Trophoblast cell (in vitro differentiated cells and primary cell): ENCODE measurements around the gene ASPSCR1.

Experiments
- DNase-seq, 2 donors: peaks; one replicate each; pipeline ENCODE4 v3.0.0-alpha.2; 2016
- H2AFZ ChIP-seq: 2 replicates; pipeline ENCODE4 v1.6.1; 2013; ENCODE audit warnings: low read length, moderate library complexity, mild to moderate bottlenecking; ENCODE audit not compliant: insufficient read depth, poor library complexity
- H2AK5ac ChIP-seq: 2 replicates; pipeline ENCODE4 v1.6.1; 2013; ENCODE audit warnings: mild to moderate bottlenecking, low read length
- H2BK120ac ChIP-seq: 2 replicates; pipeline ENCODE4 v1.6.1; 2013; ENCODE audit warnings: low read length, mild to moderate bottlenecking, moderate library complexity; ENCODE audit not compliant: insufficient read depth, poor library complexity
- H2BK12ac ChIP-seq: 2 replicates; pipeline ENCODE4 v1.6.1; 2013; ENCODE audit warnings: mild to moderate bottlenecking, low read length, moderate library complexity
- H2BK5ac ChIP-seq: 2 replicates; pipeline ENCODE4 v1.6.1; 2013; ENCODE audit warnings: low read length, low read depth, moderate library complexity, mild to moderate bottlenecking; ENCODE audit not compliant: poor library complexity
- H3K14ac ChIP-seq: 2 replicates; pipeline ENCODE4 v1.6.1; 2013; ENCODE audit warnings: mild to moderate bottlenecking, low read length
- H3K18ac ChIP-seq: 2 replicates; pipeline ENCODE4 v1.6.1; 2013; ENCODE audit warnings: mild to moderate bottlenecking, low read length
- H3K23ac ChIP-seq: 2 replicates; pipeline ENCODE4 v1.6.1; 2013; ENCODE audit warnings: low read length
- H3K27ac ChIP-seq: 2 replicates; pipeline ENCODE4 v1.5.1; 2013; ENCODE audit warnings: low read depth, mild to moderate bottlenecking, inconsistent platforms, low read length, moderate library complexity
- H3K27me3 ChIP-seq: 2 replicates; pipeline ENCODE4 v1.6.1; 2013; ENCODE audit warnings: inconsistent platforms, mild to moderate bottlenecking, low read length, moderate library complexity; ENCODE audit not compliant: insufficient read depth
- H3K36me3 ChIP-seq, 2 experiments: 1 replicate in 1 of 2; 2 replicates in 1 of 2; pipeline ENCODE4 v1.6.1; 2013; ENCODE audit warnings: low read length in 2 of 2, mild to moderate bottlenecking in 2 of 2, moderate library complexity in 1 of 2; ENCODE audit not compliant: insufficient read depth in 2 of 2, control insufficient read depth in 1 of 2
- H3K4ac ChIP-seq: 2 replicates; pipeline ENCODE4 v1.6.1; 2013; ENCODE audit warnings: low read depth, mild to moderate bottlenecking, low read length, moderate library complexity
- H3K4me1 ChIP-seq, 2 experiments: 1 replicate in 1 of 2; 2 replicates in 1 of 2; pipeline ENCODE4 v1.6.1; 2013; ENCODE audit warnings: low read length in 2 of 2, mild to moderate bottlenecking in 2 of 2, moderate library complexity in 1 of 2; ENCODE audit not compliant: insufficient read depth in 2 of 2, control insufficient read depth in 1 of 2
- H3K4me2 ChIP-seq: 2 replicates; pipeline ENCODE4 v1.6.1; 2013; ENCODE audit warnings: inconsistent platforms, mild to moderate bottlenecking, low read length, moderate library complexity
- H3K4me3 ChIP-seq: 2 replicates; pipeline ENCODE4 v1.5.1; 2013; ENCODE audit warnings: mild to moderate bottlenecking, low read depth, low read length, inconsistent platforms
- H3K79me1 ChIP-seq: one replicate; pipeline ENCODE4 v1.6.1; 2013; ENCODE audit warnings: low read length
- H3K79me2 ChIP-seq: 2 replicates; pipeline ENCODE4 v1.6.1; 2013; ENCODE audit warnings: low read length, mild to moderate bottlenecking; ENCODE audit not compliant: control insufficient read depth, insufficient read depth, poor library complexity
- H3K9ac ChIP-seq: 2 replicates; pipeline ENCODE4 v1.6.1; 2013; ENCODE audit warnings: mild to moderate bottlenecking, low read length
- H3K9me3 ChIP-seq: 2 replicates; pipeline ENCODE4 v1.6.1; 2013; ENCODE audit warnings: low read depth, mild to moderate bottlenecking, control low read depth, inconsistent platforms, low read length; ENCODE audit not compliant: insufficient read depth
- H4K12ac ChIP-seq: 2 replicates; pipeline ENCODE4 v1.6.1; 2013; ENCODE audit warnings: low read depth, mild to moderate bottlenecking, low read length, moderate library complexity
- H4K8ac ChIP-seq: 2 replicates; pipeline ENCODE4 v1.6.1; 2013; ENCODE audit warnings: low read depth, mild to moderate bottlenecking, low read length, moderate library complexity
- H4K91ac ChIP-seq: one replicate; pipeline ENCODE4 v1.6.1; 2013; ENCODE audit warnings: low read depth, mild to moderate bottlenecking, low read length, moderate library complexity
- WGBS: extraction: QIAGEN DNeasy Blood & Tissue Kit; methylation state at CpG from one replicate; pipeline ENCODE4 v1.1.7; 2013; ENCODE audit warnings: missing lambda C conversion rate; ENCODE audit not compliant: insufficient read length, insufficient coverage; ENCODE audit errors: extremely low coverage; 5-methylcytosine and 5-hydroxymethylcytosine counted together

ASPSCR1 gene

DNA sequence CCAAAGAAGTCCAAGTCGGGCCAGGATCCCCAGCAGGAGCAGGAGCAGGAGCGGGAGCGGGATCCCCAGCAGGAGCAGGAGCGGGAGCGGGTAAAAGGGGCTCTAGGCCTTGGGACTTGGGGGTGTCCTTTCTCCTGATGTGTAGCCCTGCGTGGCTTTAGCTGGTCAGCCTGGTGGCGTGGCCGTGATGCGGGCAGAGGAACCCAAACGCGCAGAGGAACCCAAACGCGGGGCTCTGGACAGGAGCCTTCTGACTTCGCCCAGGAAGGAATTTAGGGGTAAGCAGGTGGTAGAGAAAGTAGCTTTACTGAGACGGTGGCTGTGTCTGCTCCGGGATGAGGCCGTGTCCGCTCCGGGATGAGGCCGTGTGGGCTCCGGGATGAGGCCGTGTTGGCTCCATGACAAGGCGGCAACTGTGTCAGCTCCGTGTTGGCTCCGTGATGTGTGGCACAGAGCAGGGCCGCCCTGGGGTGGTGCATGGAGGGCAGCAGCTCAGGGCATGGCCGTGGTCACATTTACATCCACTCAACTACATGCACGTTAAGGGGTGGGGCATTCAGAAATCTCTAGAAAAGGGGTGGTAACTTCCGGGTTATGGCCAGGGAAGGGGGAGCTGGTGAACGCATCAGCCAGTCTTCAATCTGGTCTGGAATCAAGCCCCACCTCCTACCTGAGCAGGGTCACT, 19.5 kb downstream of the ASPSCR1 start:
- no peak overlapping the region for H3K27ac ChIP-seq
- DNase-seq = peak in 1 of 2 donors; percentile 58
- no CpG with 5 or more reads among the region's 30 CpGs for WGBS

GRCh38 chr17:81998212-81998611, 20.8 kb downstream of the ASPSCR1 start:
- H3K79me1 ChIP-seq = peaks cover 7% of the 10 kb centered on the region
- no peak overlapping the region for H3K23ac ChIP-seq
- H3K18ac ChIP-seq = no peak overlapping the region
- no peak overlapping the region for H2BK5ac ChIP-seq
- no peak overlapping the region for H3K9ac ChIP-seq
- no peak overlapping the region for H4K12ac ChIP-seq
- no peaks in the 10 kb centered on the region for H3K9me3 ChIP-seq
- no peak overlapping the region for H2AK5ac ChIP-seq
- no peak overlapping the region for H3K4ac ChIP-seq
- H2BK12ac ChIP-seq = no peak overlapping the region
- H3K27me3 ChIP-seq = no peaks in the 10 kb centered on the region
- H3K79me2 ChIP-seq = no peaks in the 10 kb centered on the region
- no CpG with 5 or more reads among the region's 7 CpGs for WGBS
- H3K14ac ChIP-seq = no peak overlapping the region
- no peak overlapping the region for H3K27ac ChIP-seq
- peak in 1 of 2 donors; percentile 19 for DNase-seq
- H3K36me3 ChIP-seq = peaks cover 4 to 12% of the 10 kb centered on the region in 2 experiments
- H4K91ac ChIP-seq = no peak overlapping the region
- H3K4me3 ChIP-seq = no peak overlapping the region
- no peak overlapping the region for H4K8ac ChIP-seq
- no peak overlapping the region for H3K4me2 ChIP-seq
- no peak overlapping the region for H2AFZ ChIP-seq
- H3K4me1 ChIP-seq = peaks cover 5 to 8% of the 10 kb centered on the region in 2 experiments
- no peak overlapping the region for H2BK120ac ChIP-seq

More for the DNA sequence above, 19.5 kb downstream of the ASPSCR1 start:
- Histone ChIP-seq H2AK5ac (no peak overlapping the region), H2BK120ac (no peak overlapping the region), H3K14ac (no peak overlapping the region), H3K18ac (no peak overlapping the region), H4K12ac (no peak overlapping the region), H3K9ac (no peak overlapping the region), H3K23ac (no peak overlapping the region), H3K36me3 (peaks cover 4 to 12% of the 10 kb centered on the region in 2 experiments), H3K4me1 (peaks cover 9 to 13% of the 10 kb centered on the region in 2 experiments), H4K8ac (no peak overlapping the region), H2AFZ (no peak overlapping the region), H2BK12ac (no peak overlapping the region), H3K27me3 (no peaks in the 10 kb centered on the region), H3K4me2 (no peak overlapping the region), H2BK5ac (no peak overlapping the region), H3K4me3 (no peak overlapping the region), H3K9me3 (no peaks in the 10 kb centered on the region), H3K79me2 (no peaks in the 10 kb centered on the region), H4K91ac (no peak overlapping the region), H3K79me1 (peaks cover 7% of the 10 kb centered on the region), H3K4ac (no peak overlapping the region)

DNA sequence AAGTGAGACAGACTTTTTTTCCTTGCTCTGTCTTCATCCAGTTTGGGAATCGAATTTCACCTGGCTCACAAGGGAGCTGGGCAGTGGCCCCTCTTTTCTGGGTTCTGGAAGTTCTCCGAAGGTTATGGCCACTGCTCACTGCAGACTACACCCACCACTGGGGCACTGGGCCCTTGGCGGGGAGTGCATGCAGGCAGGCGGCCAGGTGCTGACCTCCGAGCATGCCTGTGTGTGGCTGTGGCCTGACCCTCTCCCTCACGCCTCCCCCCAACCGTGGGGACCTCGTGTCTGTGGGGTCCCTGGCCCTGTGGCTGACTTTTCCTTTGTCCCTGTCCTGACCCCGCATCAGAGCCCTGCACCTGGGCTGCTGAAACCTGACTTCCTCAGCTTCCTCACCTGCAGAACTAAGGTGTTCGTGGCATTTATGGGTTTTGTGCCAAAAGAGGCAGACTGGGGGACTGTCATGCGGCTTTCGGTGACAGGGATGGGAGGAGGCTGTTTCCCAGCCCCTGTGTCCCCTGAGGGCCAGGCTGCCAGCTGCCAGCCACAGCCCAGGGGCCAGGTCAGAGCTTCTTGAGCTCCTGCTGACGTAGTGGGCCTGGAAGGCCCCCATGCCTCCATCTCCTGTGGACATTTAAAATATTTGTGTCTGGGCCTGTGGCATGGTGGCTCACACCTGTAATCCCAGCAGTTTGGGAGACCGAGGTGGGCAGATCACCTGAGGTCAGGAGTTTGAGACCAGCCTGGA, 21.4 kb downstream of the ASPSCR1 start:
- Histone ChIP-seq H2BK12ac (peak overlapping the region; percentile 5), H3K14ac (no peak overlapping the region), H3K79me1 (peaks cover 11% of the 10 kb centered on the region), H3K4ac (no peak overlapping the region), H3K79me2 (no peaks in the 10 kb centered on the region), H2BK5ac (no peak overlapping the region), H3K23ac (no peak overlapping the region), H2BK120ac (peak overlapping the region; percentile 8), H3K9ac (no peak overlapping the region), H2AK5ac (peak overlapping the region; percentile 16), H3K4me1 (peaks cover 9 to 13% of the 10 kb centered on the region in 2 experiments), H4K12ac (no peak overlapping the region), H2AFZ (no peak overlapping the region), H4K91ac (peak overlapping the region; percentile 20), H3K27ac (no peak overlapping the region), H4K8ac (peak overlapping the region; percentile 3), H3K18ac (peak overlapping the region; percentile 14), H3K36me3 (peaks cover 4 to 12% of the 10 kb centered on the region in 2 experiments), H3K27me3 (no peaks in the 10 kb centered on the region), H3K9me3 (no peaks in the 10 kb centered on the region), H3K4me2 (no peak overlapping the region), H3K4me3 (no peak overlapping the region)
- DNase-seq = peak; percentile 99
- WGBS = no CpG with 5 or more reads among the region's 14 CpGs

DNA sequence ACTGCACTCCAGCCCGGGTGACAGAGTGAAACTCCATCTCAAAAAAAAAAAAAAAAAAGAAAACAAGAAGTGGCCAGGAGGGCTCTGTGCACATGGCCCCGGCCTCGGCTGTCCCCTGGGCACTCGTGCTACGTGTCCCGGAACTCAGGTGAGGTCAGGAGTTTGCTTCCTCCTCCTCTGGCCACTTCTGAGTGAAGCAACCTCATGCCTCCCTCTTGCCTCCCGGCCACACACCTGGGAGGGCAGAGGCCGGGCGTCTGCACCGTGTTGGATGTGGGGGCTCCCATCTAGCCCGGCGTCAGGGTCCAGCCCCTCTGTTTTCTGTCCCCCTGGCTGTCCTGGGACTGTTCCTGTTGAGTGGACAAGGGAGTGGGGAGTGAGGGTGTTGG, 22.2 kb downstream of the ASPSCR1 start:
- no peak overlapping the region for H2BK12ac ChIP-seq
- no CpG with 5 or more reads among the region's 12 CpGs for WGBS
- no peak overlapping the region for H3K14ac ChIP-seq
- H3K4me3 ChIP-seq = no peak overlapping the region
- peaks cover 15 to 20% of the 10 kb centered on the region in 2 experiments for H3K4me1 ChIP-seq
- no peak overlapping the region for H2AK5ac ChIP-seq
- no peak overlapping the region for H3K9ac ChIP-seq
- no peaks in the 10 kb centered on the region for H3K9me3 ChIP-seq
- peaks cover 5% of the 10 kb centered on the region for H3K79me2 ChIP-seq
- H3K23ac ChIP-seq = no peak overlapping the region
- no peak overlapping the region for H3K27ac ChIP-seq
- no peaks in the 10 kb centered on the region for H3K27me3 ChIP-seq
- peaks cover 17% of the 10 kb centered on the region for H3K79me1 ChIP-seq
- no peak overlapping the region for H2BK5ac ChIP-seq
- no peak overlapping the region for H4K8ac ChIP-seq
- H2AFZ ChIP-seq = no peak overlapping the region
- no peak overlapping the region for H3K18ac ChIP-seq
- H3K4ac ChIP-seq = no peak overlapping the region
- no peak overlapping the region for H4K12ac ChIP-seq
- H3K36me3 ChIP-seq = peaks cover 4 to 5% of the 10 kb centered on the region in 2 experiments
- H3K4me2 ChIP-seq = no peak overlapping the region
- H4K91ac ChIP-seq = peak overlapping the region; percentile 63
- peak; percentile 80 to 86 for DNase-seq
- no peak overlapping the region for H2BK120ac ChIP-seq
